Ovary (tissue), 9 donors: ENCODE results near the gene FLOT2. TPM values are rescaled to one million over a fixed set of nuclear protein-coding genes. Genes with fewer than 3 reads are reported as not detected.

Experiments
- DNase-seq, 5 donors: peaks; one replicate each; pipeline ENCODE4 v3.0.0-alpha.2; 2019 to 2020
- H3K27ac ChIP-seq, 2 donors: fragments of 200-600 bp; one replicate each; pipeline versions ENCODE4 v1.5.1 to v1.8.0; 2019 to 2022
- H3K27me3 ChIP-seq: fragments of 200-600 bp; one replicate; pipeline ENCODE4 v1.8.0; 2022
- H3K36me3 ChIP-seq: fragments of 200-600 bp; sonication (generic); one replicate; pipeline ENCODE4 v1.5.1; 2019
- H3K4me1 ChIP-seq: one replicate; pipeline ENCODE4 v1.8.1; 2013; ENCODE audit warnings: mild to moderate bottlenecking, moderate library complexity; ENCODE audit not compliant: insufficient read depth
- H3K4me3 ChIP-seq: fragments of 200-600 bp; sonication (generic); one replicate; pipeline ENCODE4 v1.5.1; 2017
- H3K9me3 ChIP-seq, 2 donors: fragments of 200-600 bp in 1 of 2; sonication (generic) in 1 of 2; one replicate each; pipeline versions ENCODE4 v1.5.1 to v1.8.1; 2013 to 2019; ENCODE audit warnings: mild to moderate bottlenecking in 1 of 2, moderate library complexity in 1 of 2
- CTCF ChIP-seq, 3 donors: fragments of 450-650 bp in 2 of 3; fragments of 200-600 bp in 1 of 3; IDR thresholded peaks; one replicate each; pipeline versions ENCODE4 v1.5.1 to v1.8.0; 2016 to 2022; ENCODE audit warnings: antibody characterized with exemption in 3 of 3, mild to moderate bottlenecking in 1 of 3
- EP300 ChIP-seq: sonication (generic); formaldehyde crosslinking; IDR thresholded peaks from one replicate; pipeline ENCODE4 v1.6.1; 2017; ENCODE audit warnings: antibody characterized with exemption
- POLR2A ChIP-seq: fragments of 450-650 bp; IDR thresholded peaks from one replicate; pipeline ENCODE4 v1.6.1; 2017; ENCODE audit warnings: antibody characterized with exemption, mild to moderate bottlenecking, moderate library complexity
- WGBS, 3 donors: extraction: QIAGEN DNeasy Blood & Tissue Kit in 1 of 3; methylation state at CpG; one replicate each; pipeline versions ENCODE4 v1.1.5 to v1.1.7; 2013 to 2017; 5-methylcytosine and 5-hydroxymethylcytosine counted together
- intact Hi-C, 4 donors: fragments of 100-400 bp; cut with DNase I; formaldehyde crosslinking; loops; one replicate each; pipeline versions ENCODE4 v1.11.0 to v1.15.1; 2022 to 2023
- polyA plus RNA-seq, 2 donors: library from polyadenylated mRNA; stranded (reverse); fragments of 200-250 nt in 1 of 2; fragments of 350-450 nt in 1 of 2; fragmentation: Illumina TruSeq in 1 of 2; extraction: RNeasy Lipid Tissue Mini Kit (QIAGEN cat#74804) in 1 of 2; gene quantifications; one replicate each; pipeline ENCODE4 v1.2.3, GENCODE V29; 2013 to 2014
- total RNA-seq, 7 donors: library from RNA; depleted of rRNA in 2 of 7; stranded (reverse); fragments of >200 nt in 2 of 7; fragmentation: NEBNext Ultra II Directional in 3 of 7; extraction: Animal tissue kit (Norgen Biotek cat#: 25700) in 3 of 7; gene quantifications; one replicate each; pipeline versions ENCODE4 v1.1.0 to v1.2.4, GENCODE V29; 2016 to 2023
- donor health status: DM: no; HTN: no; CAD: no; lungs with moderate emphysema.
- donor health status: DM: no; HTN: no; CAD: no.
- donor health status: Bipolar disorder and iron deficiency.
- donor health status: DM: yes; HTN: yes; CAD: no.
- donor health status: DM: no; HTN: no; CAD: no.
- donor health status: DM: yes; HTN: yes; CAD: no.

FLOT2 gene
- total and polyA plus RNA-seq, 9 donors, result 29.3 to 82.3 (median 72.6) TPM

- WGBS, 3 donors, result 90 to 93% (median 91%) methylated on average over 17 of the region's 17 CpGs
- no peak overlapping the region for H3K27ac ChIP-seq
- H3K27me3 ChIP-seq, result no peaks in the 10 kb centered on the region
- no peak overlapping the region for H3K4me3 ChIP-seq
- H3K9me3 ChIP-seq, result no peaks in the 10 kb centered on the region
- H3K4me1 ChIP-seq, result no peaks in the 10 kb centered on the region
- no peaks in the 10 kb centered on the region for H3K36me3 ChIP-seq
- DNase-seq, result no peak
- intact Hi-C loops, result no loop called here
- no peak for TF ChIP-seq EP300
- no peak for TF ChIP-seq POLR2A
- no peak for TF ChIP-seq CTCF (IDR thresholded peaks at IDR 0.05)
These were observed 15.9 kb downstream of the FLOT2 start for GRCh38 chr17:28881533-28882056.

DNA sequence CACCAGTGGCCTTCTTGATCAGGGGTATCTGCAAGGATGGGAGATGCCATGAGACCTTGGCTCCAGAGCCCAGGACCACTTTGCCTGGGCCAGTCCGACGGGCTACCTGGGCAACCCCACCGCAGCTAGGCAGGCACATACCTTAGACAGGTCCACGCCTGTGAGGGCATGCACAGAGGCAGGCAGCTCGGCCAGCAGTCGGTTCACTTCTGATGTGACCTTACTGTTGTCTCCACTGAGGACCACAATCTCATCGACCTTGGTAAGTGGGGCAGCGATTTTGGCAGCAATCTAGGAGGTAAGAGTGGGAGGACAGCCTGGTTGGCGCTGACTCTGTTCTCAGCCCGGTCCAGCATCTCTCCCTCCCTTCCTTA lies 17.0 kb downstream of the FLOT2 start:
- TF ChIP-seq CTCF (IDR thresholded peaks at IDR 0.05) (no peak), POLR2A (no peak), EP300 (no peak)
- DNase-seq, result no peak
- intact Hi-C loops, result no loop called here
- 61 to 67% (median 67%) methylated on average over 10 of the region's 10 CpGs for WGBS, 3 donors
- Histone ChIP-seq H3K4me1 (no peaks in the 10 kb centered on the region), H3K9me3 (no peaks in the 10 kb centered on the region), H3K27me3 (no peaks in the 10 kb centered on the region), H3K36me3 (no peaks in the 10 kb centered on the region), H3K4me3 (no peak overlapping the region), H3K27ac (no peak overlapping the region)

- DNase-seq, result no peak
- TF ChIP-seq POLR2A (no peak), CTCF (IDR thresholded peaks at IDR 0.05) (no peak), EP300 (no peak)
- intact Hi-C loops, result no loop called here
- H3K27me3 ChIP-seq, result no peaks in the 10 kb centered on the region
- H3K4me1 ChIP-seq, result no peaks in the 10 kb centered on the region
- H3K4me3 ChIP-seq, result no peak overlapping the region
- no peak overlapping the region for H3K27ac ChIP-seq
- WGBS, 3 donors, result 67 to 75% (median 70%) methylated on average over 9 of the region's 9 CpGs
- no peaks in the 10 kb centered on the region for H3K36me3 ChIP-seq
- H3K9me3 ChIP-seq, result no peaks in the 10 kb centered on the region
These were observed 17.5 kb downstream of the FLOT2 start for GRCh38 chr17:28879886-28880571.

DNA sequence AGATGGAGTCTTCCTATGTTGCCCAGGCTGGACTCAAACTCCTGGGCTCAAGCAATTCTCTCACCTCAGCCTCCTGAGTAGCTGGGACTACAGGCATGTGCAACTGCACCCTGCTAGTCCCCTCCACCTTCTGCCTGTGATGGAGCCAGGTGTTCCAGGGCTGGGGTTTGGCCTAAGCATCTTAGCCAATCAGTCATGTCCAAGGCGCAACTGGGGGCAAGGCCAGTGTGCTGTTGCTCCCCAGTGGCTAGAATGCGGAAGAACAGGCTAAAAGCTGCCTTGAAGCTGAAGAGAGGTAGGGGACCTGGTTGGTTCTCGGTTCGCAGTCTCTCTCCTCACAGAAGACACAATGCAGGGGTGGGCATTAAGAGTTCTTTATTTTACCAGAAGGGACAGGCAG lies 18.6 kb downstream of the FLOT2 start:
- WGBS, 3 donors, result 68 to 83% (median 76%) methylated on average over 4 of the region's 4 CpGs
- no peak overlapping the region for H3K27ac ChIP-seq
- intact Hi-C loops, result no loop called here
- H3K4me3 ChIP-seq, result no peak overlapping the region
- no peaks in the 10 kb centered on the region for H3K27me3 ChIP-seq
- TF ChIP-seq CTCF (IDR thresholded peaks at IDR 0.05), result no peak
- no peak for TF ChIP-seq EP300
- no peak for TF ChIP-seq POLR2A
- H3K4me1 ChIP-seq, result no peaks in the 10 kb centered on the region
- no peaks in the 10 kb centered on the region for H3K9me3 ChIP-seq
- DNase-seq, result no peak
- no peaks in the 10 kb centered on the region for H3K36me3 ChIP-seq
